HepG2 (cell line): ENCODE data around the gene GPRC5B. TPM values are rescaled to one million over a fixed set of nuclear protein-coding genes. Genes with fewer than 3 reads are reported as not detected.

Experiments used
- ATAC-seq: fragments of 200-7000 bp; cut with Tn5 transposase; 3 replicates; pipeline ENCODE4 v1.9.1; 2020; ENCODE audit warnings: mild to moderate bottlenecking, moderate library complexity
- BruUV-seq: library from RNA; stranded (reverse); fragments of 400-500 nt; replicated peaks from 2 replicates; lab custom pipeline; 2021; lab: Mats Ljungman, UMichigan
- CTCF ChIA-PET: fragments of 300-600 bp; formaldehyde crosslinking; extraction: SDS; loops from one replicate; lab custom pipeline; 2021; ENCODE audit warnings: low total read pairs, inconsistent platforms, low intra/inter-chr PET ratio; lab: Yijun Ruan, JAX
- POLR2A ChIA-PET: fragments of 350-600 bp; sonication (Branson Sonifier 250); formaldehyde crosslinking; loops from one replicate; lab custom pipeline; 2020; ENCODE audit warnings: antibody characterized with exemption, inconsistent platforms; lab: Yijun Ruan, JAX
- DNase-seq: peaks from one replicate; pipeline ENCODE4 v3.0.0-alpha.2; 2015; ENCODE audit warnings: low spot score
- FAIRE-seq: peaks from 3 replicates; lab custom pipeline; 2011; peaks lifted over from hg19 to GRCh38; lab: Jason Lieb, UNC
- H2AFZ ChIP-seq: one replicate; pipeline ENCODE4 v1.6.1; 2011; ENCODE audit warnings: low read length, inconsistent platforms
- H3K27ac ChIP-seq: fragments of 300-600 bp; 3 replicates; pipeline ENCODE4 v1.8.0; 2011; ENCODE audit warnings: mixed run types, mild to moderate bottlenecking, mixed read lengths, low read length, inconsistent platforms; ENCODE audit not compliant: insufficient read depth; ENCODE audit errors: extremely low read length
- H3K27me3 ChIP-seq, 2 experiments: fragments of 200-600 bp in 1 of 2; 2 replicates in 1 of 2; 3 replicates in 1 of 2; pipeline versions ENCODE4 v1.6.0 to v1.8.0; 2011; ENCODE audit warnings: low read length in 2 of 2, mild to moderate bottlenecking in 2 of 2, moderate library complexity in 2 of 2, inconsistent platforms in 1 of 2; ENCODE audit not compliant: insufficient read depth in 2 of 2, control insufficient read depth in 1 of 2
- H3K36me3 ChIP-seq, 2 experiments: fragments of 200-600 bp in 1 of 2; replicated peaks in 1 of 2; 2 replicates in 1 of 2; 3 replicates in 1 of 2; pipeline versions ENCODE4 v1.5.1 to v1.8.0; 2011; ENCODE audit warnings: low read length in 2 of 2, inconsistent platforms in 1 of 2; ENCODE audit not compliant: insufficient read depth in 2 of 2, control insufficient read depth in 1 of 2
- H3K4me1 ChIP-seq: 2 replicates; pipeline ENCODE4 v1.5.1; 2012; ENCODE audit warnings: low read length, inconsistent platforms; ENCODE audit not compliant: insufficient read depth
- H3K4me2 ChIP-seq: 2 replicates; pipeline ENCODE4 v1.6.0; 2011; ENCODE audit warnings: low read depth, low read length, inconsistent platforms
- H3K4me3 ChIP-seq, 3 experiments: fragments of 200-600 bp in 1 of 3; sonication (generic), shearing (Covaris generic) in 1 of 3; replicated peaks in 1 of 3; 2 replicates each; pipeline ENCODE4 v1.5.1; 2011 to 2016; ENCODE audit warnings: low read length in 3 of 3, inconsistent platforms in 2 of 3, low read depth in 2 of 3, mild to moderate bottlenecking in 2 of 3, control low read depth in 1 of 3, mixed read lengths in 1 of 3; ENCODE audit not compliant: insufficient read depth in 1 of 3
- H3K79me2 ChIP-seq: one replicate; pipeline ENCODE4 v1.6.1; 2011; ENCODE audit warnings: low read length, inconsistent platforms; ENCODE audit not compliant: insufficient read depth
- H3K9ac ChIP-seq: 2 replicates; pipeline ENCODE4 v1.6.0; 2011; ENCODE audit warnings: mild to moderate bottlenecking, low read depth, low read length, inconsistent platforms; ENCODE audit not compliant: insufficient read depth
- H3K9me3 ChIP-seq: 2 replicates; pipeline ENCODE4 v1.5.1; 2012; ENCODE audit warnings: mild to moderate bottlenecking, low read length
- H4K20me1 ChIP-seq: 2 replicates; pipeline ENCODE4 v1.6.0; 2011; ENCODE audit warnings: inconsistent platforms, mild to moderate bottlenecking, low read length, moderate library complexity; ENCODE audit not compliant: insufficient read depth
- EP300 ChIP-seq, 3 experiments: sonication (generic) in 1 of 3; formaldehyde crosslinking in 1 of 3; IDR thresholded peaks; 2 replicates each; pipeline versions ENCODE4 v1.5.1 to v1.6.1; 2011 to 2020; ENCODE audit warnings: low read depth in 2 of 3, low read length in 2 of 3, borderline replicate concordance in 1 of 3, improper control_type of control experiment in 1 of 3, mild to moderate bottlenecking in 1 of 3, missing genetic modification reagents in 1 of 3, moderate library complexity in 1 of 3
- FOSL2 ChIP-seq: sonication (generic); formaldehyde crosslinking; IDR thresholded peaks from 2 replicates; pipeline ENCODE4 v1.4.0; 2020; ENCODE audit warnings: missing genetic modification reagents
- HMGA1 ChIP-seq: sonication (generic); formaldehyde crosslinking; conservative IDR thresholded peaks from 2 replicates; pipeline ENCODE4 v1.4.0; 2020; ENCODE audit warnings: missing genetic modification reagents
- MED1 ChIP-seq: sonication (generic); formaldehyde crosslinking; IDR thresholded peaks from 2 replicates; pipeline ENCODE4 v1.4.0; 2020; ENCODE audit warnings: missing genetic modification reagents
- PHF20 ChIP-seq: sonication (generic); formaldehyde crosslinking; IDR thresholded peaks from 2 replicates; pipeline ENCODE4 v1.5.0; 2020; ENCODE audit warnings: mild to moderate bottlenecking, missing genetic modification reagents
- TFDP2 ChIP-seq: sonication (generic); formaldehyde crosslinking; IDR thresholded peaks from 2 replicates; pipeline ENCODE4 v1.4.0; 2020; ENCODE audit warnings: missing genetic modification reagents
- ZMYM2 ChIP-seq: sonication (generic); formaldehyde crosslinking; IDR thresholded peaks from 2 replicates; pipeline ENCODE4 v1.8.0; 2022; ENCODE audit warnings: mild to moderate bottlenecking, missing genetic modification reagents
- ZNF264 ChIP-seq: sonication (generic); formaldehyde crosslinking; IDR thresholded peaks from 2 replicates; pipeline ENCODE4 v1.4.0; 2020; ENCODE audit warnings: missing genetic modification reagents
- ZNF335 ChIP-seq: sonication (generic); formaldehyde crosslinking; IDR thresholded peaks from 2 replicates; pipeline ENCODE4 v1.4.0; 2020; ENCODE audit warnings: missing genetic modification reagents
- WGBS: methylation state at CpG from one replicate; pipeline ENCODE4 v1.1.6; 2017; ENCODE audit warnings: low lambda C conversion rate; 5-methylcytosine and 5-hydroxymethylcytosine counted together
- in situ Hi-C: cut with HindIII; loops from 2 replicates; pipeline ENCODE4 v1.10.0; 2017; ENCODE audit warnings: low pct_unique_long_range_greater_than_20kb; ENCODE audit not compliant: extremely low pct_ligation_motif_present
- intact Hi-C: fragments of 100-400 bp; cut with micrococcal nuclease; formaldehyde crosslinking; loops from one replicate; pipeline ENCODE4 v1.10.0; 2022; ENCODE audit not compliant: unreplicated experiment
- polyA plus RNA-seq, 8 experiments: library from polyadenylated mRNA; depleted of rRNA in 3 of 8; stranded (reverse) in 7 of 8; unstranded in 1 of 8; fragments of >200 nt; fragmentation: Illumina TruSeq in 4 of 8; extraction: Trizol in 4 of 8; gene quantifications; 2 replicates each; pipeline versions ENCODE4 v1.2.1 to v1.2.3, GENCODE V29; 2011 to 2016; ENCODE audit warnings: low read depth in 4 of 8, missing spikeins in 1 of 8, mixed read lengths in 1 of 8; ENCODE audit not compliant: insufficient read depth in 1 of 8
- total RNA-seq, 5 experiments: library from RNA; depleted of rRNA; stranded (reverse); fragments of >200 nt; fragmentation: Illumina TruSeq; extraction: Trizol; gene quantifications; 2 replicates each; pipeline ENCODE4 v1.2.3, GENCODE V29; 2016; ENCODE audit warnings: low read depth in 1 of 5
- TF ChIP-seq, protein P1 (sequence below): sonication (generic); formaldehyde crosslinking; IDR thresholded peaks from 2 replicates; pipeline ENCODE4 v1.4.0; 2020; ENCODE audit warnings: mild to moderate bottlenecking, missing genetic modification reagents
- TF ChIP-seq, protein P2 (sequence below): sonication (generic); formaldehyde crosslinking; conservative IDR thresholded peaks from 2 replicates; pipeline ENCODE4 v1.4.0; 2020; ENCODE audit warnings: mild to moderate bottlenecking, missing genetic modification reagents, moderate library complexity

The GPRC5B gene
- total and polyA plus RNA-seq, 2 of the 13 experiments (the other 11 are each of a cell fraction or from before 2014, with no cell fraction given) = 0.46 to 0.53 TPM

- DNase-seq = no peak
- no peak overlapping the region for H3K27ac ChIP-seq
- no peaks in the 10 kb centered on the region for H3K36me3 ChIP-seq
- CTCF ChIA-PET = no interaction called here
- peaks cover 44% of the 10 kb centered on the region for H3K4me1 ChIP-seq
- no peak for TF ChIP-seq HMGA1 (CRISPR knock-in tag)
- TF ChIP-seq, protein P1, sequence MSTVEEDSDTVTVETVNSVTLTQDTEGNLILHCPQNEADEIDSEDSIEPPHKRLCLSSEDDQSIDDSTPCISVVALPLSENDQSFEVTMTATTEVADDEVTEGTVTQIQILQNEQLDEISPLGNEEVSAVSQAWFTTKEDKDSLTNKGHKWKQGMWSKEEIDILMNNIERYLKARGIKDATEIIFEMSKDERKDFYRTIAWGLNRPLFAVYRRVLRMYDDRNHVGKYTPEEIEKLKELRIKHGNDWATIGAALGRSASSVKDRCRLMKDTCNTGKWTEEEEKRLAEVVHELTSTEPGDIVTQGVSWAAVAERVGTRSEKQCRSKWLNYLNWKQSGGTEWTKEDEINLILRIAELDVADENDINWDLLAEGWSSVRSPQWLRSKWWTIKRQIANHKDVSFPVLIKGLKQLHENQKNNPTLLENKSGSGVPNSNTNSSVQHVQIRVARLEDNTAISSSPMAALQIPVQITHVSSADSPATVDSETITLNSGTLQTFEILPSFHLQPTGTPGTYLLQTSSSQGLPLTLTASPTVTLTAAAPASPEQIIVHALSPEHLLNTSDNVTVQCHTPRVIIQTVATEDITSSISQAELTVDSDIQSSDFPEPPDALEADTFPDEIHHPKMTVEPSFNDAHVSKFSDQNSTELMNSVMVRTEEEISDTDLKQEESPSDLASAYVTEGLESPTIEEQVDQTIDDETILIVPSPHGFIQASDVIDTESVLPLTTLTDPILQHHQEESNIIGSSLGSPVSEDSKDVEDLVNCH (CRISPR knock-in tag) = 0 out of 2 replicates have a peak, but pooled peaks have one; percentile 27
- in situ Hi-C loops (no loop called here), intact Hi-C loops (no loop called here)
- POLR2A ChIA-PET = no interaction called here
- no peaks in the 10 kb centered on the region for H3K27me3 ChIP-seq
- 15% methylated on average over 5 of the region's 5 CpGs for WGBS
- H3K9me3 ChIP-seq = peaks cover 6% of the 10 kb centered on the region
- H3K9ac ChIP-seq = no peak overlapping the region
- no peak overlapping the region for H2AFZ ChIP-seq
- no TSS peak for BruUV-seq
- no peak for FAIRE-seq
- no peaks in the 10 kb centered on the region for H3K79me2 ChIP-seq
- no peak overlapping the region for H3K4me2 ChIP-seq
- no peaks in the 10 kb centered on the region for H4K20me1 ChIP-seq
- H3K4me3 ChIP-seq = no peak overlapping the region
- ATAC-seq = peak; percentile 35
These were observed 38.7 kb upstream of the GPRC5B start for GRCh38 chr16:19923396-19923795.

DNA sequence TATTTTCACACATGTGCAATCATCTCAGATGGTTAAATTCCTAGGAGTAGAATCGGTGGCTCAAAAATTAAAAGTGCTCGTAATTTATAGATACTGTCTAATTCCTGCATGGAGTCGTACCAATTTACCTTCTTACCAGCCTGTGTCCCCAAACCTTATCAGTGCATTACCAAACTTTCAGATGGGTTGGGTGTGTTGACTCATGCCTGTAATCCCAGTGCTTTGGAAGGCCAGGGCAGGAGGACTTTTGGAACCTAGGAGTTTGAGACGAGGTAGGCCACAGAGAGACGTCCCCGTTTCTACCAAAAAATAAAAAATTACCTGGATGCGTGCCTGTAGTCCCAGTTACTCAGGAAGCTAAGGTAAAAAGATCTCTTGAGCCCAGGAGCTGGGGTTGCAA is 34.5 kb upstream of the GPRC5B start:
- H3K4me2 ChIP-seq = 0 out of 2 replicates have a peak overlapping the region, but pooled peaks have one; percentile 10
- TF ChIP-seq TFDP2 (CRISPR knock-in tag) = no peak
- TF ChIP-seq ZNF335 = no peak
- TF ChIP-seq MED1 (CRISPR knock-in tag) = peak; percentile 22; the same call in 1 of the 2 replicates
- TF ChIP-seq PHF20 (CRISPR knock-in tag) = no peak
- 0 out of 2 replicates have a peak, but pooled peaks have one; percentile 34 for TF ChIP-seq ZNF264 (CRISPR knock-in tag)
- TF ChIP-seq, protein P2, sequence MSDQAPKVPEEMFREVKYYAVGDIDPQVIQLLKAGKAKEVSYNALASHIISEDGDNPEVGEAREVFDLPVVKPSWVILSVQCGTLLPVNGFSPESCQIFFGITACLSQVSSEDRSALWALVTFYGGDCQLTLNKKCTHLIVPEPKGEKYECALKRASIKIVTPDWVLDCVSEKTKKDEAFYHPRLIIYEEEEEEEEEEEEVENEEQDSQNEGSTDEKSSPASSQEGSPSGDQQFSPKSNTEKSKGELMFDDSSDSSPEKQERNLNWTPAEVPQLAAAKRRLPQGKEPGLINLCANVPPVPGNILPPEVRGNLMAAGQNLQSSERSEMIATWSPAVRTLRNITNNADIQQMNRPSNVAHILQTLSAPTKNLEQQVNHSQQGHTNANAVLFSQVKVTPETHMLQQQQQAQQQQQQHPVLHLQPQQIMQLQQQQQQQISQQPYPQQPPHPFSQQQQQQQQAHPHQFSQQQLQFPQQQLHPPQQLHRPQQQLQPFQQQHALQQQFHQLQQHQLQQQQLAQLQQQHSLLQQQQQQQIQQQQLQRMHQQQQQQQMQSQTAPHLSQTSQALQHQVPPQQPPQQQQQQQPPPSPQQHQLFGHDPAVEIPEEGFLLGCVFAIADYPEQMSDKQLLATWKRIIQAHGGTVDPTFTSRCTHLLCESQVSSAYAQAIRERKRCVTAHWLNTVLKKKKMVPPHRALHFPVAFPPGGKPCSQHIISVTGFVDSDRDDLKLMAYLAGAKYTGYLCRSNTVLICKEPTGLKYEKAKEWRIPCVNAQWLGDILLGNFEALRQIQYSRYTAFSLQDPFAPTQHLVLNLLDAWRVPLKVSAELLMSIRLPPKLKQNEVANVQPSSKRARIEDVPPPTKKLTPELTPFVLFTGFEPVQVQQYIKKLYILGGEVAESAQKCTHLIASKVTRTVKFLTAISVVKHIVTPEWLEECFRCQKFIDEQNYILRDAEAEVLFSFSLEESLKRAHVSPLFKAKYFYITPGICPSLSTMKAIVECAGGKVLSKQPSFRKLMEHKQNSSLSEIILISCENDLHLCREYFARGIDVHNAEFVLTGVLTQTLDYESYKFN (CRISPR knock-in tag) = 0 out of 2 replicates have a peak, but pooled peaks have one; percentile 23
- peak; percentile 82 for TF ChIP-seq FOSL2 (CRISPR knock-in tag)
- no peak for TF ChIP-seq ZMYM2 (CRISPR knock-in tag)
- peak in 1 of 2 experiments; percentile 26; a peak in 1 of 4 replicates for TF ChIP-seq EP300 (IDR thresholded peaks at IDR 0.05; ENCODE audit: low read depth in 2 of 2, low read length in 2 of 2)
- no peak for TF ChIP-seq EP300 (CRISPR knock-in tag; IDR thresholded peaks at IDR 0.05; ENCODE audit: borderline replicate concordance)

More for the DNA sequence above, 34.5 kb upstream of the GPRC5B start:
- Histone ChIP-seq H3K27ac (peak overlapping the region; percentile 16), H3K4me1 (peaks cover 40% of the 10 kb centered on the region), H4K20me1 (no peaks in the 10 kb centered on the region), H3K9ac (no peak overlapping the region), H3K9me3 (no peaks in the 10 kb centered on the region), H3K27me3 (no peaks in the 10 kb centered on the region), H3K36me3 (no peaks in the 10 kb centered on the region), H3K4me3 (no peak overlapping the region), H2AFZ (no peak overlapping the region), H3K79me2 (no peaks in the 10 kb centered on the region)
- ChIA-PET CTCF (no interaction called here), POLR2A (interaction anchor here (0.7 kb wide), 1 partner anchor 108 kb away, joined by 3 read pairs; no protein-coding TSS in a partner anchor)
- in situ Hi-C loops (no loop called here), intact Hi-C loops (no loop called here)
- FAIRE-seq = peak; percentile 86
- DNase-seq = peak; percentile 45
- 29% methylated on average over 7 of the region's 7 CpGs for WGBS
- ATAC-seq = peak; percentile 74
- BruUV-seq = no TSS peak
